ENCODE data around the gene PBX3.

DNA sequence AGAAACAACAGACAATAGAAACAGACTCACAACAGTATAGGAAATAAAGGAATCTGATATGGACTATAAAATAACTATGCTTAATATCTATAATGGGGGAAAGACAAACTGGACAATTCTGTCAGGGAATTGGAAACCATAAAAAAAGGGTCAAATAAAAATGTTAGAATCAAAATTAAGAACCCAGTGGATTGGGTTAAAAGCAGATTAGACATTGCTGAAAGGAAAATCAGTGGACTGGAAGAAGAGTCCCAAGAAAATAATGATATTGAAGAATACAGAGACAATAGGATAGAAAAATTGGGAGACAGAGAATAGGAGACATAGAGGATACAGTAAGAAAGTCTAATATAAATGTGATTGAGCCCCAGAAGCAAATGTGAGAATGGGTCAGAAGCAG is 199.2 kb downstream of the PBX3 start:
- TF ChIP-seq EZH2 (IDR thresholded peaks at IDR 0.05; ENCODE audit: borderline replicate concordance, insufficient read depth, low read depth, low read length, poor library complexity, severe bottlenecking) = no peak
- TF ChIP-seq CTCF (IDR thresholded peaks at IDR 0.05) = no peak

All from B cell (primary cell).